SK-N-SH (cell line): Measurements from ENCODE around the gene TBC1D20.
"Not testable (repeated sequence)": the region's sequence is repeated elsewhere in the genome, so short reads cannot be mapped to it uniquely, and the experiment has no call there.

Experiments
- RAD21 ChIP-seq: IDR thresholded peaks from 2 replicates; pipeline ENCODE4 v1.6.1; 2012; ENCODE audit warnings: mild to moderate bottlenecking, low read length
- RFX5 ChIP-seq: IDR thresholded peaks from 2 replicates; pipeline ENCODE4 v1.6.1; 2012; ENCODE audit warnings: mild to moderate bottlenecking, improper control_type of control experiment, low read length
- SIN3A ChIP-seq: IDR thresholded peaks from 2 replicates; pipeline ENCODE4 v1.6.1; 2012; ENCODE audit warnings: low read depth, mild to moderate bottlenecking, low read length, moderate library complexity, borderline replicate concordance
- TF ChIP-seq, protein P1 (sequence below): fragments of 150-350 bp; IDR thresholded peaks from 2 replicates; pipeline ENCODE4 v1.6.1; 2017; ENCODE audit warnings: antibody characterized with exemption, low read length, low read depth, borderline replicate concordance
- TF ChIP-seq, protein P2 (sequence below): IDR thresholded peaks from 2 replicates; pipeline ENCODE4 v1.6.1; 2012; ENCODE audit warnings: mild to moderate bottlenecking, low read depth, low read length, moderate library complexity
- TF ChIP-seq, protein P3 (sequence below): fragments of 200-600 bp; sonication (generic); IDR thresholded peaks from 2 replicates; pipeline ENCODE4 v1.6.1; 2017; ENCODE audit warnings: antibody characterized with exemption, mild to moderate bottlenecking, moderate library complexity

DNA sequence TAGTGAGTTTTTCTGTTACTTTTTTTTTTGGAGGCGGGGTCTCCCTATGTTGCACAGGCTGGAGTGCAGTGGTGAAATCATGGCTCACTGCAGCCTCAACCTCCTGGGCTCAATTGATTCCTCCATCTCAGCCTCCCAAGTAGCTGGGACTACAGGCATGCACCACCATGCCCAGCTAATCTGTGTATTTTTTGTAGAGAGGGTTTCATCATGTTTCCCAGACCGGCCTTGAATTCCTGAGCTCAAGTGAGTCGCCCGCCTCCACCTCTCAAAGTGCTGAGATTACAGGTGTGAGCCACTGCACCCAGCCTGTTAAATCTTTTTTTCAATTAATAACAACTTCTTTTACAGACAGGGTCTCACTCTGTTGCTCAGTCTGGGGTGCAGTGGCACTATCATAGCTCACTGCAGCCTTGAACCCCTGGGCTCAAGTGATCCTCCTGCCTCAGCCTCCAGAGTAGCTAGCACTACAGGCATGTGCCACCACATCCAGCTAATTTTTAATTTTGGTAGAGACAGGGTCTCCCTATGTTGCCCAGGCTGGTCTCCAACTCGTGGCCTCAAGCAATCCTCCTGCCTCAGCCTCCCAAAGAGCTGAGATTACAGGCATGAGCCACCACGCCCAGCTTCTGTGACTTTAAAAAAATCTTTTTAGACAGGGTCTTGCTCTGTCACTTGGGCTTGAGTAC, 14.4 kb upstream of the TBC1D20 start:
- TF ChIP-seq, protein P1, sequence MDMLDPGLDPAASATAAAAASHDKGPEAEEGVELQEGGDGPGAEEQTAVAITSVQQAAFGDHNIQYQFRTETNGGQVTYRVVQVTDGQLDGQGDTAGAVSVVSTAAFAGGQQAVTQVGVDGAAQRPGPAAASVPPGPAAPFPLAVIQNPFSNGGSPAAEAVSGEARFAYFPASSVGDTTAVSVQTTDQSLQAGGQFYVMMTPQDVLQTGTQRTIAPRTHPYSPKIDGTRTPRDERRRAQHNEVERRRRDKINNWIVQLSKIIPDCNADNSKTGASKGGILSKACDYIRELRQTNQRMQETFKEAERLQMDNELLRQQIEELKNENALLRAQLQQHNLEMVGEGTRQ = not testable (repeated sequence)
- TF ChIP-seq RAD21, RFX5, SIN3A: not testable (repeated sequence)
- TF ChIP-seq, protein P2, sequence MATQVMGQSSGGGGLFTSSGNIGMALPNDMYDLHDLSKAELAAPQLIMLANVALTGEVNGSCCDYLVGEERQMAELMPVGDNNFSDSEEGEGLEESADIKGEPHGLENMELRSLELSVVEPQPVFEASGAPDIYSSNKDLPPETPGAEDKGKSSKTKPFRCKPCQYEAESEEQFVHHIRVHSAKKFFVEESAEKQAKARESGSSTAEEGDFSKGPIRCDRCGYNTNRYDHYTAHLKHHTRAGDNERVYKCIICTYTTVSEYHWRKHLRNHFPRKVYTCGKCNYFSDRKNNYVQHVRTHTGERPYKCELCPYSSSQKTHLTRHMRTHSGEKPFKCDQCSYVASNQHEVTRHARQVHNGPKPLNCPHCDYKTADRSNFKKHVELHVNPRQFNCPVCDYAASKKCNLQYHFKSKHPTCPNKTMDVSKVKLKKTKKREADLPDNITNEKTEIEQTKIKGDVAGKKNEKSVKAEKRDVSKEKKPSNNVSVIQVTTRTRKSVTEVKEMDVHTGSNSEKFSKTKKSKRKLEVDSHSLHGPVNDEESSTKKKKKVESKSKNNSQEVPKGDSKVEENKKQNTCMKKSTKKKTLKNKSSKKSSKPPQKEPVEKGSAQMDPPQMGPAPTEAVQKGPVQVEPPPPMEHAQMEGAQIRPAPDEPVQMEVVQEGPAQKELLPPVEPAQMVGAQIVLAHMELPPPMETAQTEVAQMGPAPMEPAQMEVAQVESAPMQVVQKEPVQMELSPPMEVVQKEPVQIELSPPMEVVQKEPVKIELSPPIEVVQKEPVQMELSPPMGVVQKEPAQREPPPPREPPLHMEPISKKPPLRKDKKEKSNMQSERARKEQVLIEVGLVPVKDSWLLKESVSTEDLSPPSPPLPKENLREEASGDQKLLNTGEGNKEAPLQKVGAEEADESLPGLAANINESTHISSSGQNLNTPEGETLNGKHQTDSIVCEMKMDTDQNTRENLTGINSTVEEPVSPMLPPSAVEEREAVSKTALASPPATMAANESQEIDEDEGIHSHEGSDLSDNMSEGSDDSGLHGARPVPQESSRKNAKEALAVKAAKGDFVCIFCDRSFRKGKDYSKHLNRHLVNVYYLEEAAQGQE = not testable (repeated sequence)
- TF ChIP-seq, protein P3, sequence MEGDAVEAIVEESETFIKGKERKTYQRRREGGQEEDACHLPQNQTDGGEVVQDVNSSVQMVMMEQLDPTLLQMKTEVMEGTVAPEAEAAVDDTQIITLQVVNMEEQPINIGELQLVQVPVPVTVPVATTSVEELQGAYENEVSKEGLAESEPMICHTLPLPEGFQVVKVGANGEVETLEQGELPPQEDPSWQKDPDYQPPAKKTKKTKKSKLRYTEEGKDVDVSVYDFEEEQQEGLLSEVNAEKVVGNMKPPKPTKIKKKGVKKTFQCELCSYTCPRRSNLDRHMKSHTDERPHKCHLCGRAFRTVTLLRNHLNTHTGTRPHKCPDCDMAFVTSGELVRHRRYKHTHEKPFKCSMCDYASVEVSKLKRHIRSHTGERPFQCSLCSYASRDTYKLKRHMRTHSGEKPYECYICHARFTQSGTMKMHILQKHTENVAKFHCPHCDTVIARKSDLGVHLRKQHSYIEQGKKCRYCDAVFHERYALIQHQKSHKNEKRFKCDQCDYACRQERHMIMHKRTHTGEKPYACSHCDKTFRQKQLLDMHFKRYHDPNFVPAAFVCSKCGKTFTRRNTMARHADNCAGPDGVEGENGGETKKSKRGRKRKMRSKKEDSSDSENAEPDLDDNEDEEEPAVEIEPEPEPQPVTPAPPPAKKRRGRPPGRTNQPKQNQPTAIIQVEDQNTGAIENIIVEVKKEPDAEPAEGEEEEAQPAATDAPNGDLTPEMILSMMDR = not testable (repeated sequence)
